ENCODE results near the gene NECTIN4. TPM values are rescaled to one million over a fixed set of nuclear protein-coding genes. Genes with fewer than 3 reads are reported as not detected.
"Not testable (repeated sequence)": the region's sequence is repeated elsewhere in the genome, so short reads cannot be mapped to it uniquely, and the experiment has no call there.

The NECTIN4 gene
- total RNA-seq, 2 experiments from 2014 or later, result not detected

- ATAC-seq (no peak), DNase-seq (no peak)
- Mint-ChIP-seq H3K27ac (no peak overlapping the region), H3K27me3 (ENCODE audit: low read depth) (no peaks in the 10 kb centered on the region), H3K9me3 (ENCODE audit: insufficient read depth) (no peaks in the 10 kb centered on the region), H3K4me3 (no peak overlapping the region), H3K4me1 (ENCODE audit: low read depth) (peaks cover 32% of the 10 kb centered on the region), H3K36me3 (ENCODE audit: low read depth) (peaks cover 68% of the 10 kb centered on the region)
- CTCF ChIA-PET, result no interaction called here
- POLR2A ChIA-PET, result no interaction called here
These were observed 33.6 kb upstream of the NECTIN4 start for GRCh38 chr1:161122967-161123366.

- H3K36me3 Mint-ChIP-seq (ENCODE audit: low read depth), result peaks cover 60% of the 10 kb centered on the region
- DNase-seq, result no peak
- ChIA-PET CTCF (interaction anchor here (0.6 to 1.9 kb wide), 4 partner anchors 10 to 36 kb away, joined by 3 to 7 read pairs (median 4); partner anchors contain the start of gene DEDD), POLR2A (interaction anchor here (0.6 to 0.7 kb wide), 2 partner anchors 16 to 36 kb away, joined by 3 read pairs; no protein-coding TSS in a partner anchor)
- H3K27ac Mint-ChIP-seq, result no peak overlapping the region
- H3K4me3 Mint-ChIP-seq, result no peak overlapping the region
- no peak for ATAC-seq
- no peaks in the 10 kb centered on the region for H3K9me3 Mint-ChIP-seq (ENCODE audit: insufficient read depth)
- H3K4me1 Mint-ChIP-seq (ENCODE audit: low read depth), result peaks cover 25% of the 10 kb centered on the region
- H3K27me3 Mint-ChIP-seq (ENCODE audit: low read depth), result no peaks in the 10 kb centered on the region
These were observed 32.5 kb upstream of the NECTIN4 start for GRCh38 chr1:161121834-161122233.

- peaks cover 29% of the 10 kb centered on the region for H3K4me1 Mint-ChIP-seq (ENCODE audit: low read depth)
- ChIA-PET POLR2A (no interaction called here), CTCF (interaction anchor here (1.4 to 1.9 kb wide), 2 partner anchors 12 to 17 kb away, joined by 3 to 7 read pairs; partner anchors contain the start of gene DEDD)
- DNase-seq (no peak), ATAC-seq (no peak)
- no peak overlapping the region for H3K4me3 Mint-ChIP-seq
- H3K27me3 Mint-ChIP-seq (ENCODE audit: low read depth), result no peaks in the 10 kb centered on the region
- peaks cover 58% of the 10 kb centered on the region for H3K36me3 Mint-ChIP-seq (ENCODE audit: low read depth)
- no peak overlapping the region for H3K27ac Mint-ChIP-seq
- no peaks in the 10 kb centered on the region for H3K9me3 Mint-ChIP-seq (ENCODE audit: insufficient read depth)
These were observed 31.8 kb upstream of the NECTIN4 start for GRCh38 chr1:161121042-161121650.

GRCh38 chr1:161119092-161119903 lies 29.9 kb upstream of the NECTIN4 start:
- no peaks in the 10 kb centered on the region for H3K27me3 Mint-ChIP-seq (ENCODE audit: low read depth)
- DNase-seq (peak; percentile 68), ATAC-seq (peak; percentile 37)
- peak overlapping the region; percentile 92 for H3K4me3 Mint-ChIP-seq
- peaks cover 43% of the 10 kb centered on the region for H3K4me1 Mint-ChIP-seq (ENCODE audit: low read depth)
- H3K9me3 Mint-ChIP-seq (ENCODE audit: insufficient read depth), result no peaks in the 10 kb centered on the region
- ChIA-PET POLR2A (interaction anchor here (0.9 to 3.3 kb wide), 3 partner anchors 14 to 62 kb away, joined by 4 to 28 read pairs (median 4); partner anchors contain the start of genes DEDD and UFC1), CTCF (interaction anchor here (0.9 to 2.3 kb wide), 7 partner anchors 8 to 26 kb away, joined by 3 to 6 read pairs (median 4); partner anchors contain the start of gene DEDD)
- H3K27ac Mint-ChIP-seq, result peak overlapping the region; percentile 95
- H3K36me3 Mint-ChIP-seq (ENCODE audit: low read depth), result peaks cover 55% of the 10 kb centered on the region

GRCh38 chr1:161117759-161118581 lies 28.6 kb upstream of the NECTIN4 start, which contains the start of the genes NIT1 and PFDN2:
Gene NIT1, plus strand, starts transcription at chr1:161118105. Its CDS starts 72 bp downstream, at chr1:161118177.
Gene PFDN2, minus strand, starts transcription at chr1:161118037. Its CDS starts 11 bp downstream, at chr1:161118026.
- peak; percentile 88 for ATAC-seq
- POLR2A ChIA-PET, result interaction anchor here (0.6 to 3.3 kb wide), 16 partner anchors 9 to 72 kb away, joined by 3 to 28 read pairs (median 4); partner anchors contain the start of genes ARHGAP30, DEDD, KLHDC9 and UFC1
- no peaks in the 10 kb centered on the region for H3K27me3 Mint-ChIP-seq (ENCODE audit: low read depth)
- H3K36me3 Mint-ChIP-seq (ENCODE audit: low read depth), result peaks cover 51% of the 10 kb centered on the region
- H3K9me3 Mint-ChIP-seq (ENCODE audit: insufficient read depth), result no peaks in the 10 kb centered on the region
- H3K27ac Mint-ChIP-seq, result peak within 1 kb of the TSS; percentile 95
- peak; percentile 90 for DNase-seq
- H3K4me3 Mint-ChIP-seq, result peak within 1 kb of the TSS; percentile 92
- H3K4me1 Mint-ChIP-seq (ENCODE audit: low read depth), result peaks cover 56% of the 10 kb centered on the region
- CTCF ChIA-PET, result interaction anchor here (0.7 to 2.4 kb wide), 16 partner anchors 9 to 282 kb away, joined by 3 to 11 read pairs (median 4); partner anchors contain the start of genes DEDD, PPOX and USF1

GRCh38 chr1:161115961-161116360 lies 26.6 kb upstream of the NECTIN4 start:
- not testable (repeated sequence) for DNase-seq; ATAC-seq; H3K9me3 Mint-ChIP-seq (ENCODE audit: insufficient read depth); H3K27me3 Mint-ChIP-seq (ENCODE audit: low read depth)
- H3K27ac Mint-ChIP-seq, result peak overlapping the region; percentile 12
- peaks cover 66% of the 10 kb centered on the region for H3K4me1 Mint-ChIP-seq (ENCODE audit: low read depth)
- H3K4me3 Mint-ChIP-seq, result peak overlapping the region; percentile 92
- POLR2A ChIA-PET, result interaction anchor here (0.6 to 3.3 kb wide), 4 partner anchors 16 to 409 kb away, joined by 3 to 28 read pairs (median 16); partner anchors contain the start of genes DEDD and USF1
- CTCF ChIA-PET, result interaction anchor here (1.0 to 2.4 kb wide), 2 partner anchors 16 to 65 kb away, joined by 4 to 11 read pairs; partner anchors contain the start of gene DEDD
- peaks cover 33% of the 10 kb centered on the region for H3K36me3 Mint-ChIP-seq (ENCODE audit: low read depth)

GRCh38 chr1:161115132-161115711 lies 25.9 kb upstream of the NECTIN4 start:
- Mint-ChIP-seq H3K9me3 (ENCODE audit: insufficient read depth) (no peaks in the 10 kb centered on the region), H3K27me3 (ENCODE audit: low read depth) (no peaks in the 10 kb centered on the region), H3K4me1 (ENCODE audit: low read depth) (peaks cover 65% of the 10 kb centered on the region), H3K36me3 (ENCODE audit: low read depth) (peaks cover 29% of the 10 kb centered on the region), H3K4me3 (no peak overlapping the region), H3K27ac (no peak overlapping the region)
- DNase-seq, result no peak
- no peak for ATAC-seq
- CTCF ChIA-PET, result interaction anchor here (0.8 kb wide), 1 partner anchor 13 kb away, joined by 3 read pairs; no protein-coding TSS in a partner anchor
- POLR2A ChIA-PET, result no interaction called here

- peak overlapping the region; percentile 12 for H3K27ac Mint-ChIP-seq
- no peaks in the 10 kb centered on the region for H3K27me3 Mint-ChIP-seq (ENCODE audit: low read depth)
- DNase-seq (no peak), ATAC-seq (no peak)
- H3K36me3 Mint-ChIP-seq (ENCODE audit: low read depth), result peaks cover 24% of the 10 kb centered on the region
- no peaks in the 10 kb centered on the region for H3K9me3 Mint-ChIP-seq (ENCODE audit: insufficient read depth)
- H3K4me3 Mint-ChIP-seq, result no peak overlapping the region
- CTCF ChIA-PET, result interaction anchor here (0.7 to 1.3 kb wide), 3 partner anchors 13 to 18 kb away, joined by 3 to 5 read pairs (median 4); partner anchors contain the start of gene KLHDC9
- H3K4me1 Mint-ChIP-seq (ENCODE audit: low read depth), result peaks cover 59% of the 10 kb centered on the region
- POLR2A ChIA-PET, result no interaction called here
These were observed 25.2 kb upstream of the NECTIN4 start for GRCh38 chr1:161114556-161114955.

- Mint-ChIP-seq H3K27me3 (ENCODE audit: low read depth) (no peaks in the 10 kb centered on the region), H3K36me3 (ENCODE audit: low read depth) (peaks cover 23% of the 10 kb centered on the region), H3K9me3 (ENCODE audit: insufficient read depth) (no peaks in the 10 kb centered on the region), H3K4me1 (ENCODE audit: low read depth) (peaks cover 53% of the 10 kb centered on the region), H3K4me3 (no peak overlapping the region), H3K27ac (no peak overlapping the region)
- ATAC-seq (no peak), DNase-seq (no peak)
- ChIA-PET POLR2A (no interaction called here), CTCF (interaction anchor here (0.7 to 2.7 kb wide), 3 partner anchors 16 to 17 kb away, joined by 4 to 10 read pairs (median 5); partner anchors contain the start of gene KLHDC9)
These were observed 24.6 kb upstream of the NECTIN4 start for GRCh38 chr1:161113915-161114314.

GRCh38 chr1:161111527-161111926 lies 22.2 kb upstream of the NECTIN4 start:
- POLR2A ChIA-PET, result interaction anchor here (0.6 to 1.0 kb wide), 2 partner anchors 21 to 84 kb away, joined by 3 read pairs; partner anchors contain the start of gene DEDD
- DNase-seq, result no peak
- CTCF ChIA-PET, result interaction anchor here (0.9 to 2.7 kb wide), 5 partner anchors 11 to 113 kb away, joined by 3 to 11 read pairs (median 4); partner anchors contain the start of gene KLHDC9
- Mint-ChIP-seq H3K9me3 (ENCODE audit: insufficient read depth) (no peaks in the 10 kb centered on the region), H3K27me3 (ENCODE audit: low read depth) (no peaks in the 10 kb centered on the region), H3K4me1 (ENCODE audit: low read depth) (peaks cover 42% of the 10 kb centered on the region), H3K36me3 (ENCODE audit: low read depth) (peaks cover 22% of the 10 kb centered on the region), H3K4me3 (no peak overlapping the region), H3K27ac (no peak overlapping the region)
- no peak for ATAC-seq

Data from activated CD8-positive, alpha-beta T cell treated with anti-CD3 and anti-CD28 coated beads, Interleukin-2, amount 10 ng/mL, durations not matched to agents 7 days and 5 days (primary cell).